NCI-H2196 treated with DMSO at 0.1 percent for 48 hours (cell line): ENCODE results near the gene SF3B3.
"Not testable (repeated sequence)": the region's sequence is repeated elsewhere in the genome, so short reads cannot be mapped to it uniquely, and the experiment has no call there.

ENCODE experiments used
- DNase-seq: peaks from one replicate; lab custom pipeline; 2025; ENCODE audit not compliant: unreplicated experiment; lab: John Stamatoyannopoulos, UW

SF3B3 gene

GRCh38 chr16:70612931-70613330 is 89.3 kb downstream of the SF3B3 start:
- no peak for DNase-seq

GRCh38 chr16:70614208-70614951 is 90.8 kb downstream of the SF3B3 start:
- no peak for DNase-seq

- DNase-seq: no peak
Observed at GRCh38 chr16:70615945-70616344, 92.3 kb downstream of the SF3B3 start.

GRCh38 chr16:70621864-70622263 is 98.2 kb downstream of the SF3B3 start:
- not testable (repeated sequence) for DNase-seq
